RWPE2 (cell line): Measurements from ENCODE around the gene RSAD2.

Source experiments
- ATAC-seq: fragments of 200-7000 bp; cut with Tn5 transposase; 3 replicates; pipeline ENCODE4 v1.9.1; 2021; ENCODE audit warnings: low read depth
- DNase-seq: peaks from one replicate; pipeline ENCODE4 v3.0.0-alpha.2; 2020; ENCODE audit warnings: low spot score
- H3K27ac ChIP-seq: fragments of 450-650 bp; 2 replicates; pipeline ENCODE4 v1.5.1; 2017; ENCODE audit warnings: mild to moderate bottlenecking; ENCODE audit not compliant: poor library complexity, severe bottlenecking
- H3K27me3 ChIP-seq: fragments of 250-450 bp; sonication (Bioruptor Pico); 2 replicates; pipeline ENCODE4 v1.5.1; 2021; ENCODE audit warnings: mild to moderate bottlenecking, moderate library complexity; ENCODE audit not compliant: insufficient read depth, poor library complexity, severe bottlenecking
- H3K36me3 ChIP-seq: fragments of 250-450 bp; sonication (Bioruptor Pico); 2 replicates; pipeline ENCODE4 v1.5.1; 2020; ENCODE audit warnings: low read depth, mild to moderate bottlenecking, moderate library complexity
- H3K4me1 ChIP-seq: fragments of 250-450 bp; sonication (Bioruptor Pico); 2 replicates; pipeline ENCODE4 v1.5.1; 2021; ENCODE audit warnings: mild to moderate bottlenecking, moderate library complexity; ENCODE audit not compliant: insufficient read depth, poor library complexity, severe bottlenecking
- H3K4me3 ChIP-seq: fragments of 250-450 bp; sonication (Bioruptor Pico); 2 replicates; pipeline ENCODE4 v1.5.1; 2021; ENCODE audit warnings: mild to moderate bottlenecking, moderate library complexity; ENCODE audit not compliant: severe bottlenecking
- H3K9me3 ChIP-seq: fragments of 250-450 bp; sonication (Bioruptor Pico); 2 replicates; pipeline ENCODE4 v1.5.1; 2021; ENCODE audit warnings: mild to moderate bottlenecking, moderate library complexity; ENCODE audit not compliant: severe bottlenecking
- TF ChIP-seq, protein P1 (sequence below): fragments of 450-650 bp; IDR thresholded peaks from one replicate; pipeline ENCODE4 v1.5.1; 2017; ENCODE audit warnings: mild to moderate bottlenecking, moderate library complexity; ENCODE audit not compliant: poor library complexity, severe bottlenecking

Gene RSAD2

DNA sequence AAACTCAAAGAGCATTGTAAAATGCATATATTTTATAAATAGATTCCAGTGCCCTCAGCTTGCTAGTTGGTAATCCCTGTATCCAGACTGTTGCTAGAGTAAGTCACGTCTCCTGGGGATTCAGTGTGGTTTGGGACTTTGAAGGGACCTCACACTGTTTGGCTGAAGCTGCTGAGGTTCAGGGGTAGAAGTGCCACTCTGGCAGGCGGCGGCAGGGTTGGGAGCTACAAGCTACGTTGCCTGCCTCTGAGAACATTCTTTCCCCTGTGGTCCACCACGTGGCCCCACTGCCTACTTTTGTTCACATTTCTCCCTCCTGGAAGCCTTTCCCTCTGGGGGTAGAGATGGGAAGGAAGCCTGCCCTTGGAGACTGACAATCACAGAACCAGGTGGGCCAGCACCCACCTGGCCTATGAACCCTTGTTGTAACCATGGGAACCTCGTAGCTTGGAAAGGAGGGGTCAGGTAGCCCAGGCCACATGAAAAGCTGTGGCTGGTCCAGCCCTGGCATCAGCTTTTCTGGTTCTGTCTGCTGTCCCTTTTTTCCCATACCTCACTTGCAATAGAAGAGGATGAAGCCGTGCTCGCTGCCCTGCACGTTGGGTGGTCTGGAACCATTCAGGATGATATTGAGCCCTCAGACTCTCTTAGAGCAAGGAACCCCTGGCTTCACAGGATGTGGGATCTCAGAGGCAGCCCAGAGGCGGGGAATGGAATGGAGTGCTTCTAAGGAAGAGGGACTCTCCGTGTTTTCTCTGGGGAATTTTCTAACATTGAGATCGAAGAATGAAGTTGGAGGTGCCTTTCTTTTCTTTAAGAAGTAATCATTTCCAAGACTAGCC, 42.5 kb downstream of the RSAD2 start:
- ATAC-seq, result no peak
- no peaks in the 10 kb centered on the region for H3K36me3 ChIP-seq
- TF ChIP-seq, protein P1, sequence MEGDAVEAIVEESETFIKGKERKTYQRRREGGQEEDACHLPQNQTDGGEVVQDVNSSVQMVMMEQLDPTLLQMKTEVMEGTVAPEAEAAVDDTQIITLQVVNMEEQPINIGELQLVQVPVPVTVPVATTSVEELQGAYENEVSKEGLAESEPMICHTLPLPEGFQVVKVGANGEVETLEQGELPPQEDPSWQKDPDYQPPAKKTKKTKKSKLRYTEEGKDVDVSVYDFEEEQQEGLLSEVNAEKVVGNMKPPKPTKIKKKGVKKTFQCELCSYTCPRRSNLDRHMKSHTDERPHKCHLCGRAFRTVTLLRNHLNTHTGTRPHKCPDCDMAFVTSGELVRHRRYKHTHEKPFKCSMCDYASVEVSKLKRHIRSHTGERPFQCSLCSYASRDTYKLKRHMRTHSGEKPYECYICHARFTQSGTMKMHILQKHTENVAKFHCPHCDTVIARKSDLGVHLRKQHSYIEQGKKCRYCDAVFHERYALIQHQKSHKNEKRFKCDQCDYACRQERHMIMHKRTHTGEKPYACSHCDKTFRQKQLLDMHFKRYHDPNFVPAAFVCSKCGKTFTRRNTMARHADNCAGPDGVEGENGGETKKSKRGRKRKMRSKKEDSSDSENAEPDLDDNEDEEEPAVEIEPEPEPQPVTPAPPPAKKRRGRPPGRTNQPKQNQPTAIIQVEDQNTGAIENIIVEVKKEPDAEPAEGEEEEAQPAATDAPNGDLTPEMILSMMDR, result no peak
- peaks cover 4% of the 10 kb centered on the region for H3K27me3 ChIP-seq
- H3K4me3 ChIP-seq, result no peak overlapping the region
- H3K4me1 ChIP-seq, result no peaks in the 10 kb centered on the region
- DNase-seq, result no peak
- no peaks in the 10 kb centered on the region for H3K9me3 ChIP-seq
- H3K27ac ChIP-seq, result no peak overlapping the region

DNA sequence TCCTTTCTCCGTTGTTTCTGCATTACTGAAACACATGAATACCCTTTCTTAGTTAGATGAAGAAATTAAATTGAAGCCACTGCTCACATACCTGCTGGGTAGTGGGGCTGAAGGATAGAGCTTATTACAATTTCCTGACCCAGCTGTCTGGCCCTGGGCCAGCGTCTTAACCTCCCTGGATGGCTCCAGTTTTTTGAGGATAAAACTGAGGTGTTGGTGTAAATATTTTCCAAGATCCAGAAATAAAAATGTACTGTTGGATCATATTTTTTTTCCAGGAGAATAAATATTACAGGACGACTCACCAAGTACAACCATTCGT, 43.1 kb downstream of the RSAD2 start:
- peaks cover 4% of the 10 kb centered on the region for H3K27me3 ChIP-seq
- no peak overlapping the region for H3K27ac ChIP-seq
- no peaks in the 10 kb centered on the region for H3K9me3 ChIP-seq
- ATAC-seq (no peak), DNase-seq (no peak)
- TF ChIP-seq, protein P1, result no peak
- no peaks in the 10 kb centered on the region for H3K4me1 ChIP-seq
- H3K36me3 ChIP-seq, result no peaks in the 10 kb centered on the region
- H3K4me3 ChIP-seq, result no peak overlapping the region

DNA sequence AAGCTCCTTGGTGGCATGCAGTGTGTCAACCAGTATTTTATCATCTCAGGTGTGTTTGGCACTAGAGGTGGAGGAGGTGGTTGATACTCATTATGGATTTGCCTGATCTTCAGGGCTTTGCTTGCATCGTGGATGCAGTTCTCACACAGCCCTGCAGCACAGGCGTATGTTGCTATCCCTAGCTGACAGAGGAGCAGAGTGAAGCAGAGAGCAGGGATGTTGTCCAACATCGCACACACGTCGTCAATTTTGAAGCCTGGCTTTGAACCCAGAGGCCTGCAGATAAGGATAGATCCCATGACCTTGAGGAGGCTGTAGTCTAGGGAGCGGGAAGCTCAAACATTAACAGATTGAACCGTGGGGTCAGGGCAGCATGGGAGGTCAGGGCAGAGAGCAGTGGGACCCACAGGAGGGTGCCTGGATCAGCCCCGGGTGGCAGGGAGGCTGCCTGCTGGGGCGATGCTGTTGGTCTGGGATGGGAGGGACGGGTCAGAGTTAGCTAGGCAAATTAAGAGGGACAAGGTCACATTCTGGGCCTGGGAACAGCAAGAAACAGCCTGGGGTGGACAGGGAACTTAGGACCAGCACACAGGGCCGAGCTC, 43.8 kb downstream of the RSAD2 start:
- TF ChIP-seq, protein P1, result no peak
- Histone ChIP-seq H3K4me1 (no peaks in the 10 kb centered on the region), H3K27ac (no peak overlapping the region), H3K36me3 (no peaks in the 10 kb centered on the region), H3K4me3 (no peak overlapping the region), H3K27me3 (peaks cover 4% of the 10 kb centered on the region), H3K9me3 (no peaks in the 10 kb centered on the region)
- ATAC-seq, result no peak
- no peak for DNase-seq

DNA sequence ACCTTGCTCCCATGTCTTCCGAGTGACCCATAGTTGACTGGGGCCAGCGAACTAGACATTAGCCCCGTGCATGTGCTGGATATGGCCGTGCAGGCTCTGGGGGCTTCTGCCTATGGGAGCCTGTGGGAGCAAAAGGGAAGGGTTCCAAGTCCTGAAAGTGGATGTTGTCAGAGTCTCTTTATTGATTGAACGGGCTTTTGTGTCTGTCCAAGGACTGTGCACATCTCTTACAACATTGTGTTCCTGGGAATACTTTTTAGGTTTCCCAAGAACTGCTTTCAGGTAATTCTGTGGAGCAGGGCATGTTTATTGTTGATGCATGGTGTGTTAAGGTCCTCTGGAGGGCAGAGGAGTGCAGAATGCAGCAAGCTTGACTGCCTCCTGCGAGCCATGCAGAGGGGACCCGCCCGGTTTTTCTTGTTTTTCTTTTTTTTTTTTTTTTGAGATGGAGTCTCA, 44.7 kb downstream of the RSAD2 start:
- no peak overlapping the region for H3K27ac ChIP-seq
- peak; percentile 46; the same call in 2 of the 3 replicates for ATAC-seq
- H3K4me3 ChIP-seq, result no peak overlapping the region
- no peaks in the 10 kb centered on the region for H3K36me3 ChIP-seq
- no peaks in the 10 kb centered on the region for H3K9me3 ChIP-seq
- no peak for DNase-seq
- no peaks in the 10 kb centered on the region for H3K4me1 ChIP-seq
- peaks cover 4% of the 10 kb centered on the region for H3K27me3 ChIP-seq
- TF ChIP-seq, protein P1, result peak; percentile 22

DNA sequence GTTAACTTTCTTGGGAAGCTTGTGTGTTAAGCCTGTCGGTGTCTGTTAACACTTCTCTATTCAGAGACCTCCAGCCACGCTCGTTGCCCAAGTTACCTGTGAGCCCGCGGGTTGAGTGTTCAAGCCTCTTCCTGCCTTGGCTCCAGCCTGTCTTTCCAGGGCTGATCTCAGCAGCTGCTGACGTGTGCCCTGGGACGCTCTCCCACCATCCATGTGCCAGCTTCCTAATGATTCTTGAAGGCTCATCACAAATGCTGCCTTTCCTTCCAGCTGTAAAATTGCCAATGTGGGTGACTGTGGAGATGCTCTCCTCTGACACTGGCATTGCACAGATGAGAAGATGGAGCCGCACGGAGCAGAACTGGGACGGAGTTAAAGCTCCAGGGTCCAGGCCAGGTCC, 45.7 kb downstream of the RSAD2 start:
- H3K9me3 ChIP-seq, result no peaks in the 10 kb centered on the region
- H3K36me3 ChIP-seq, result no peaks in the 10 kb centered on the region
- TF ChIP-seq, protein P1, result no peak
- no peak overlapping the region for H3K4me3 ChIP-seq
- ATAC-seq (no peak), DNase-seq (no peak)
- no peak overlapping the region for H3K27ac ChIP-seq
- no peaks in the 10 kb centered on the region for H3K4me1 ChIP-seq
- H3K27me3 ChIP-seq, result peaks cover under 1% of the 10 kb centered on the region
